Mucosa of rectum (tissue), 2 donors: Measurements from ENCODE around the gene DUSP15.

Experiments
- H3K27ac ChIP-seq, 2 donors: one replicate each; pipeline ENCODE4 v1.7.0; 2013; ENCODE audit warnings: inconsistent platforms in 2 of 2, low read depth in 2 of 2, low read length in 2 of 2
- H3K27me3 ChIP-seq, 2 donors: one replicate each; pipeline ENCODE4 v1.7.0; 2013; ENCODE audit warnings: low read length in 2 of 2; ENCODE audit not compliant: control insufficient read depth in 2 of 2, insufficient read depth in 2 of 2
- H3K36me3 ChIP-seq, 2 donors: one replicate each; pipeline ENCODE4 v1.7.0; 2013; ENCODE audit warnings: low read length in 2 of 2; ENCODE audit not compliant: control insufficient read depth in 2 of 2, insufficient read depth in 2 of 2
- H3K4me1 ChIP-seq, 2 donors: one replicate each; pipeline ENCODE4 v1.7.0; 2013; ENCODE audit warnings: low read length in 2 of 2, mild to moderate bottlenecking in 1 of 2; ENCODE audit not compliant: control insufficient read depth in 2 of 2, insufficient read depth in 2 of 2
- H3K4me3 ChIP-seq, 2 donors: one replicate each; pipeline ENCODE4 v1.7.0; 2013; ENCODE audit warnings: low read length in 2 of 2
- H3K9ac ChIP-seq, 2 donors: one replicate each; pipeline ENCODE4 v1.7.0; 2013; ENCODE audit warnings: low read length in 2 of 2, low read depth in 1 of 2, mild to moderate bottlenecking in 1 of 2
- H3K9me3 ChIP-seq, 2 donors: one replicate each; pipeline ENCODE4 v1.7.0; 2013; ENCODE audit warnings: low read length in 2 of 2; ENCODE audit not compliant: control insufficient read depth in 2 of 2
- donor health status: healthy.
- donor health status: Normal muscosa, but diverticular disease.

The DUSP15 gene

GRCh38 chr20:31909253-31910070 lies 39.1 kb upstream of the DUSP15 start:
- no peak overlapping the region for H3K27ac ChIP-seq
- no peaks in the 10 kb centered on the region for H3K36me3 ChIP-seq
- no peak overlapping the region for H3K9ac ChIP-seq
- no peaks in the 10 kb centered on the region for H3K9me3 ChIP-seq
- H3K4me3 ChIP-seq = no peak overlapping the region
- no peaks in the 10 kb centered on the region for H3K4me1 ChIP-seq
- no peaks in the 10 kb centered on the region for H3K27me3 ChIP-seq

- Histone ChIP-seq H3K27me3 (no peaks in the 10 kb centered on the region), H3K27ac (no peak overlapping the region), H3K4me1 (no peaks in the 10 kb centered on the region), H3K9ac (no peak overlapping the region), H3K4me3 (no peak overlapping the region), H3K36me3 (no peaks in the 10 kb centered on the region), H3K9me3 (no peaks in the 10 kb centered on the region)
Observed at GRCh38 chr20:31908424-31908823, 38.1 kb upstream of the DUSP15 start.

GRCh38 chr20:31908016-31908415 lies 37.7 kb upstream of the DUSP15 start:
- no peaks in the 10 kb centered on the region for H3K27me3 ChIP-seq
- no peak overlapping the region for H3K4me3 ChIP-seq
- H3K36me3 ChIP-seq = no peaks in the 10 kb centered on the region
- no peaks in the 10 kb centered on the region for H3K9me3 ChIP-seq
- H3K4me1 ChIP-seq = no peaks in the 10 kb centered on the region
- H3K9ac ChIP-seq = no peak overlapping the region
- H3K27ac ChIP-seq = no peak overlapping the region

GRCh38 chr20:31907046-31907445 lies 36.7 kb upstream of the DUSP15 start:
- no peak overlapping the region for H3K9ac ChIP-seq
- no peaks in the 10 kb centered on the region for H3K36me3 ChIP-seq
- no peaks in the 10 kb centered on the region for H3K4me1 ChIP-seq
- H3K9me3 ChIP-seq = no peaks in the 10 kb centered on the region
- no peak overlapping the region for H3K27ac ChIP-seq
- no peak overlapping the region for H3K4me3 ChIP-seq
- H3K27me3 ChIP-seq = no peaks in the 10 kb centered on the region

GRCh38 chr20:31906001-31906400 lies 35.7 kb upstream of the DUSP15 start:
- no peaks in the 10 kb centered on the region for H3K4me1 ChIP-seq
- H3K9me3 ChIP-seq = no peaks in the 10 kb centered on the region
- H3K36me3 ChIP-seq = no peaks in the 10 kb centered on the region
- H3K27me3 ChIP-seq = no peaks in the 10 kb centered on the region
- no peak overlapping the region for H3K4me3 ChIP-seq
- H3K27ac ChIP-seq = no peak overlapping the region
- H3K9ac ChIP-seq = no peak overlapping the region

- Histone ChIP-seq H3K27me3 (no peaks in the 10 kb centered on the region), H3K4me3 (no peak overlapping the region), H3K36me3 (no peaks in the 10 kb centered on the region), H3K9ac (no peak overlapping the region), H3K27ac (no peak overlapping the region), H3K4me1 (no peaks in the 10 kb centered on the region), H3K9me3 (no peaks in the 10 kb centered on the region)
Observed at GRCh38 chr20:31903627-31904386, 33.5 kb upstream of the DUSP15 start.

- H3K9ac ChIP-seq = no peak overlapping the region
- no peaks in the 10 kb centered on the region for H3K4me1 ChIP-seq
- H3K9me3 ChIP-seq = no peaks in the 10 kb centered on the region
- H3K36me3 ChIP-seq = no peaks in the 10 kb centered on the region
- H3K27me3 ChIP-seq = no peaks in the 10 kb centered on the region
- no peak overlapping the region for H3K4me3 ChIP-seq
- no peak overlapping the region for H3K27ac ChIP-seq
Observed at GRCh38 chr20:31901615-31902014, 31.3 kb upstream of the DUSP15 start.

- H3K27ac ChIP-seq = no peak overlapping the region
- no peaks in the 10 kb centered on the region for H3K36me3 ChIP-seq
- no peak overlapping the region for H3K9ac ChIP-seq
- H3K4me1 ChIP-seq = no peaks in the 10 kb centered on the region
- H3K4me3 ChIP-seq = no peak overlapping the region
- H3K27me3 ChIP-seq = no peaks in the 10 kb centered on the region
- H3K9me3 ChIP-seq = no peaks in the 10 kb centered on the region
Observed at GRCh38 chr20:31897541-31897940, 27.2 kb upstream of the DUSP15 start.

- Histone ChIP-seq H3K9ac (no peak overlapping the region), H3K27ac (no peak overlapping the region), H3K4me3 (no peak overlapping the region)
Observed at GRCh38 chr20:31896049-31896448, 25.7 kb upstream of the DUSP15 start.

GRCh38 chr20:31894980-31895675 lies 24.8 kb upstream of the DUSP15 start:
- Histone ChIP-seq H3K4me1 (no peaks in the 10 kb centered on the region), H3K9ac (peak overlapping the region in 1 of 2 donors; percentile 10), H3K27me3 (no peaks in the 10 kb centered on the region), H3K9me3 (no peaks in the 10 kb centered on the region), H3K27ac (peak overlapping the region; percentile 29 to 43), H3K4me3 (no peak overlapping the region), H3K36me3 (no peaks in the 10 kb centered on the region)

More at GRCh38 chr20:31896049-31896448, 25.7 kb upstream of the DUSP15 start:
- no peaks in the 10 kb centered on the region for H3K9me3 ChIP-seq
- no peaks in the 10 kb centered on the region for H3K4me1 ChIP-seq
- no peaks in the 10 kb centered on the region for H3K27me3 ChIP-seq
- H3K36me3 ChIP-seq = no peaks in the 10 kb centered on the region
